ENCODE data around the gene AMBRA1.

GRCh38 chr11:46363455-46364005 is 230.3 kb downstream of the AMBRA1 start:
- TF ChIP-seq GABPA (IDR thresholded peaks at IDR 0.05; ENCODE audit: low read depth), result no peak
- TF ChIP-seq POLR2AphosphoS5 (IDR thresholded peaks at IDR 0.05; ENCODE audit: low read depth), result no peak
- TF ChIP-seq, protein P1, sequence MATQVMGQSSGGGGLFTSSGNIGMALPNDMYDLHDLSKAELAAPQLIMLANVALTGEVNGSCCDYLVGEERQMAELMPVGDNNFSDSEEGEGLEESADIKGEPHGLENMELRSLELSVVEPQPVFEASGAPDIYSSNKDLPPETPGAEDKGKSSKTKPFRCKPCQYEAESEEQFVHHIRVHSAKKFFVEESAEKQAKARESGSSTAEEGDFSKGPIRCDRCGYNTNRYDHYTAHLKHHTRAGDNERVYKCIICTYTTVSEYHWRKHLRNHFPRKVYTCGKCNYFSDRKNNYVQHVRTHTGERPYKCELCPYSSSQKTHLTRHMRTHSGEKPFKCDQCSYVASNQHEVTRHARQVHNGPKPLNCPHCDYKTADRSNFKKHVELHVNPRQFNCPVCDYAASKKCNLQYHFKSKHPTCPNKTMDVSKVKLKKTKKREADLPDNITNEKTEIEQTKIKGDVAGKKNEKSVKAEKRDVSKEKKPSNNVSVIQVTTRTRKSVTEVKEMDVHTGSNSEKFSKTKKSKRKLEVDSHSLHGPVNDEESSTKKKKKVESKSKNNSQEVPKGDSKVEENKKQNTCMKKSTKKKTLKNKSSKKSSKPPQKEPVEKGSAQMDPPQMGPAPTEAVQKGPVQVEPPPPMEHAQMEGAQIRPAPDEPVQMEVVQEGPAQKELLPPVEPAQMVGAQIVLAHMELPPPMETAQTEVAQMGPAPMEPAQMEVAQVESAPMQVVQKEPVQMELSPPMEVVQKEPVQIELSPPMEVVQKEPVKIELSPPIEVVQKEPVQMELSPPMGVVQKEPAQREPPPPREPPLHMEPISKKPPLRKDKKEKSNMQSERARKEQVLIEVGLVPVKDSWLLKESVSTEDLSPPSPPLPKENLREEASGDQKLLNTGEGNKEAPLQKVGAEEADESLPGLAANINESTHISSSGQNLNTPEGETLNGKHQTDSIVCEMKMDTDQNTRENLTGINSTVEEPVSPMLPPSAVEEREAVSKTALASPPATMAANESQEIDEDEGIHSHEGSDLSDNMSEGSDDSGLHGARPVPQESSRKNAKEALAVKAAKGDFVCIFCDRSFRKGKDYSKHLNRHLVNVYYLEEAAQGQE (IDR thresholded peaks at IDR 0.05; ENCODE audit: insufficient replicate concordance, low read depth), result no peak
- TF ChIP-seq, protein P2, sequence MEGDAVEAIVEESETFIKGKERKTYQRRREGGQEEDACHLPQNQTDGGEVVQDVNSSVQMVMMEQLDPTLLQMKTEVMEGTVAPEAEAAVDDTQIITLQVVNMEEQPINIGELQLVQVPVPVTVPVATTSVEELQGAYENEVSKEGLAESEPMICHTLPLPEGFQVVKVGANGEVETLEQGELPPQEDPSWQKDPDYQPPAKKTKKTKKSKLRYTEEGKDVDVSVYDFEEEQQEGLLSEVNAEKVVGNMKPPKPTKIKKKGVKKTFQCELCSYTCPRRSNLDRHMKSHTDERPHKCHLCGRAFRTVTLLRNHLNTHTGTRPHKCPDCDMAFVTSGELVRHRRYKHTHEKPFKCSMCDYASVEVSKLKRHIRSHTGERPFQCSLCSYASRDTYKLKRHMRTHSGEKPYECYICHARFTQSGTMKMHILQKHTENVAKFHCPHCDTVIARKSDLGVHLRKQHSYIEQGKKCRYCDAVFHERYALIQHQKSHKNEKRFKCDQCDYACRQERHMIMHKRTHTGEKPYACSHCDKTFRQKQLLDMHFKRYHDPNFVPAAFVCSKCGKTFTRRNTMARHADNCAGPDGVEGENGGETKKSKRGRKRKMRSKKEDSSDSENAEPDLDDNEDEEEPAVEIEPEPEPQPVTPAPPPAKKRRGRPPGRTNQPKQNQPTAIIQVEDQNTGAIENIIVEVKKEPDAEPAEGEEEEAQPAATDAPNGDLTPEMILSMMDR (IDR thresholded peaks at IDR 0.05; ENCODE audit: insufficient read depth, low read length), result no peak
